PC-3 (cell line): ENCODE data around the gene UGT2A1. TPM values are rescaled to one million over a fixed set of nuclear protein-coding genes. Genes with fewer than 3 reads are reported as not detected.

Experiments used
- ATAC-seq: fragments of 200-7000 bp; cut with Tn5 transposase; 2 replicates; pipeline ENCODE4 v1.9.1; 2020; ENCODE audit warnings: mild to moderate bottlenecking, moderate library complexity
- BruUV-seq: library from RNA; stranded (reverse); fragments of 400-500 nt; replicated peaks from 2 replicates; lab custom pipeline; 2021; lab: Mats Ljungman, UMichigan
- CTCF ChIA-PET: fragments of 300-600 bp; sonication (Branson Sonifier 250); formaldehyde crosslinking; loops from one replicate; lab custom pipeline; 2022; ENCODE audit warnings: antibody characterized with exemption; lab: Charles Lee
- POLR2A ChIA-PET: fragments of 300-600 bp; sonication (Branson Sonifier 250); formaldehyde crosslinking; loops from one replicate; lab custom pipeline; 2022; ENCODE audit warnings: antibody characterized with exemption; ENCODE audit not compliant: unreplicated experiment; lab: Charles Lee
- DNase-seq: peaks from one replicate; pipeline ENCODE4 v3.0.0-alpha.2; 2015
- H2AFZ ChIP-seq: fragments of 300-600 bp; sonication (generic); 2 replicates; pipeline ENCODE4 v1.6.0; 2016; ENCODE audit warnings: antibody characterized with exemption, low read length
- H3F3A ChIP-seq: fragments of 300-600 bp; sonication (generic); one replicate; pipeline ENCODE4 v1.6.0; 2017; ENCODE audit warnings: antibody characterized with exemption, low read length, control low read depth, mild to moderate bottlenecking; ENCODE audit not compliant: unreplicated experiment
- H3K27ac ChIP-seq: fragments of 300-600 bp; sonication (generic); 2 replicates; pipeline ENCODE4 v1.5.1; 2016; ENCODE audit warnings: mild to moderate bottlenecking, low read length
- H3K27me3 ChIP-seq: fragments of 300-600 bp; sonication (generic); 2 replicates; pipeline ENCODE4 v1.6.1; 2016; ENCODE audit warnings: low read length, mixed read lengths
- H3K36me3 ChIP-seq: fragments of 300-600 bp; sonication (generic); 2 replicates; pipeline ENCODE4 v1.6.1; 2016; ENCODE audit warnings: low read depth, mixed run types, low read length, mixed read lengths
- H3K4me1 ChIP-seq: fragments of 300-600 bp; sonication (generic); 2 replicates; pipeline ENCODE4 v1.5.1; 2016; ENCODE audit warnings: low read length; ENCODE audit not compliant: insufficient read depth
- H3K4me2 ChIP-seq: fragments of 300-600 bp; sonication (generic); 2 replicates; pipeline ENCODE4 v1.6.0; 2016; ENCODE audit warnings: low read length
- H3K4me3 ChIP-seq: fragments of 300-600 bp; sonication (generic); 2 replicates; pipeline ENCODE4 v1.5.1; 2016; ENCODE audit warnings: mild to moderate bottlenecking, low read length, mixed read lengths
- H3K79me2 ChIP-seq: fragments of 300-600 bp; sonication (generic); 2 replicates; pipeline ENCODE4 v1.6.1; 2017; ENCODE audit warnings: low read length, mixed read lengths
- H3K9ac ChIP-seq: fragments of 300-600 bp; sonication (generic); 2 replicates; pipeline ENCODE4 v1.6.0; 2016; ENCODE audit warnings: mild to moderate bottlenecking, low read length
- H3K9me2 ChIP-seq: fragments of 300-600 bp; sonication (generic); replicated peaks from 2 replicates; pipeline ENCODE4 v1.6.1; 2016; ENCODE audit warnings: mixed run types, low read length, mixed read lengths
- H3K9me3 ChIP-seq: fragments of 300-600 bp; sonication (generic); 2 replicates; pipeline ENCODE4 v1.6.1; 2016; ENCODE audit warnings: low read length, mixed read lengths
- H4K20me1 ChIP-seq: fragments of 300-600 bp; sonication (generic); 2 replicates; pipeline ENCODE4 v1.6.1; 2016; ENCODE audit warnings: low read length, mixed read lengths
- EZH2 ChIP-seq: fragments of 300-600 bp; sonication (generic); IDR thresholded peaks from one replicate; pipeline ENCODE4 v1.6.1; 2017; ENCODE audit warnings: antibody characterized with exemption, mild to moderate bottlenecking, low read length; ENCODE audit not compliant: unreplicated experiment
- EZH2phosphoT487 ChIP-seq: fragments of 300-600 bp; sonication (generic); IDR thresholded peaks from 2 replicates; pipeline ENCODE4 v1.6.1; 2018; ENCODE audit warnings: mild to moderate bottlenecking, antibody characterized with exemption, low read length, borderline replicate concordance
- intact Hi-C: fragments of 100-400 bp; cut with micrococcal nuclease; formaldehyde crosslinking; loops from 2 replicates; pipeline ENCODE4 v1.9.0; 2023
- total RNA-seq: library from RNA; depleted of rRNA; stranded (reverse); fragments of >200 nt; gene quantifications from 2 replicates; pipeline ENCODE4 v1.2.3, GENCODE V29; 2014
- TF ChIP-seq, protein P1 (sequence below): fragments of 300-600 bp; sonication (generic); conservative IDR thresholded peaks from 2 replicates; pipeline ENCODE4 v1.5.1; 2017; ENCODE audit warnings: antibody characterized with exemption, low read depth, mild to moderate bottlenecking, low read length

The UGT2A1 gene
- total RNA-seq, 1 experiment from 2014 or later: not detected

GRCh38 chr4:69656653-69657158, 3.7 kb upstream of the UGT2A1 start:
- no TSS peak for BruUV-seq
- Histone ChIP-seq H3K9me3 (no peaks in the 10 kb centered on the region), H3K9ac (no peak overlapping the region), H3K9me2 (no peaks in the 10 kb centered on the region), H4K20me1 (no peaks in the 10 kb centered on the region), H2AFZ (no peak overlapping the region), H3K4me2 (no peak overlapping the region), H3K4me1 (no peaks in the 10 kb centered on the region), H3K79me2 (no peaks in the 10 kb centered on the region), H3K27ac (no peak overlapping the region), H3K27me3 (no peaks in the 10 kb centered on the region), H3K4me3 (no peak overlapping the region), H3K36me3 (no peaks in the 10 kb centered on the region), H3F3A (no peaks in the 10 kb centered on the region)
- POLR2A ChIA-PET: no interaction called here
- ATAC-seq (no peak), DNase-seq (no peak)
- CTCF ChIA-PET: no interaction called here
- intact Hi-C loops: no loop called here
- TF ChIP-seq EZH2 (no peak), EZH2phosphoT487 (no peak)
- TF ChIP-seq, protein P1, sequence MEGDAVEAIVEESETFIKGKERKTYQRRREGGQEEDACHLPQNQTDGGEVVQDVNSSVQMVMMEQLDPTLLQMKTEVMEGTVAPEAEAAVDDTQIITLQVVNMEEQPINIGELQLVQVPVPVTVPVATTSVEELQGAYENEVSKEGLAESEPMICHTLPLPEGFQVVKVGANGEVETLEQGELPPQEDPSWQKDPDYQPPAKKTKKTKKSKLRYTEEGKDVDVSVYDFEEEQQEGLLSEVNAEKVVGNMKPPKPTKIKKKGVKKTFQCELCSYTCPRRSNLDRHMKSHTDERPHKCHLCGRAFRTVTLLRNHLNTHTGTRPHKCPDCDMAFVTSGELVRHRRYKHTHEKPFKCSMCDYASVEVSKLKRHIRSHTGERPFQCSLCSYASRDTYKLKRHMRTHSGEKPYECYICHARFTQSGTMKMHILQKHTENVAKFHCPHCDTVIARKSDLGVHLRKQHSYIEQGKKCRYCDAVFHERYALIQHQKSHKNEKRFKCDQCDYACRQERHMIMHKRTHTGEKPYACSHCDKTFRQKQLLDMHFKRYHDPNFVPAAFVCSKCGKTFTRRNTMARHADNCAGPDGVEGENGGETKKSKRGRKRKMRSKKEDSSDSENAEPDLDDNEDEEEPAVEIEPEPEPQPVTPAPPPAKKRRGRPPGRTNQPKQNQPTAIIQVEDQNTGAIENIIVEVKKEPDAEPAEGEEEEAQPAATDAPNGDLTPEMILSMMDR: no peak

DNA sequence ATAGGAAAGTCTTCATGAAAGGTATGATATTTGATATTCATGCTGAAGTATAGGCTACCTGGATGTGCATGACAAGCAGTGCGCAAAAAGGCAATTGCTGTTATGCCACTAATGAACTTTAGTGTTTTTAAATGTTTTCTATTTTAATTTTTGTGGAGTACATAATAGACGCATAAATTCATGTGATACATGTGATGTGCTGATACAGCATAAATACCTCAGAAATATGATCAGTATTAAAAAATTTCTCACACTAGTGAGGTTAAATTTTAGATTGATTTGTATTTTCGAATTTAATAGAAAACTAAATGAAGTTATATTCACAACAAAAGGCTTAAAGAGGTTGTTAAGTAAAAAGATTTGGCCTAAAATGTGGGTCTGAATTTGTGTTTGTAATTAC, 2.2 kb downstream of the UGT2A1 start:
- Histone ChIP-seq H3K4me2 (no peak overlapping the region), H3K27ac (no peak overlapping the region), H3K4me1 (peaks cover 7% of the 10 kb centered on the region), H3K9me2 (no peaks in the 10 kb centered on the region), H3K9me3 (no peaks in the 10 kb centered on the region), H3K4me3 (no peak overlapping the region), H4K20me1 (no peaks in the 10 kb centered on the region), H3K79me2 (no peaks in the 10 kb centered on the region), H3K36me3 (no peaks in the 10 kb centered on the region), H3K9ac (no peak overlapping the region), H2AFZ (no peak overlapping the region), H3K27me3 (no peaks in the 10 kb centered on the region), H3F3A (no peaks in the 10 kb centered on the region)
- ChIA-PET POLR2A (no interaction called here), CTCF (no interaction called here)
- DNase-seq: no peak
- intact Hi-C loops: no loop called here
- no TSS peak for BruUV-seq
- no peak for TF ChIP-seq EZH2
- TF ChIP-seq EZH2phosphoT487: no peak
- TF ChIP-seq, protein P1: no peak
- no peak for ATAC-seq

- no peaks in the 10 kb centered on the region for H3K27me3 ChIP-seq
- CTCF ChIA-PET: no interaction called here
- POLR2A ChIA-PET: no interaction called here
- H3K4me1 ChIP-seq: peaks cover 7% of the 10 kb centered on the region
- H2AFZ ChIP-seq: no peak overlapping the region
- H3K9me3 ChIP-seq: no peaks in the 10 kb centered on the region
- H3K9ac ChIP-seq: no peak overlapping the region
- TF ChIP-seq EZH2 (no peak), EZH2phosphoT487 (no peak)
- TF ChIP-seq, protein P1: no peak
- H3K79me2 ChIP-seq: no peaks in the 10 kb centered on the region
- no peak overlapping the region for H3K4me2 ChIP-seq
- no peaks in the 10 kb centered on the region for H3K9me2 ChIP-seq
- no peaks in the 10 kb centered on the region for H3F3A ChIP-seq
- intact Hi-C loops: no loop called here
- ATAC-seq (no peak), DNase-seq (no peak)
- no peaks in the 10 kb centered on the region for H4K20me1 ChIP-seq
- no peak overlapping the region for H3K27ac ChIP-seq
- no peaks in the 10 kb centered on the region for H3K36me3 ChIP-seq
- BruUV-seq: no TSS peak
- H3K4me3 ChIP-seq: no peak overlapping the region
These were observed 3.4 kb downstream of the UGT2A1 start for GRCh38 chr4:69649629-69650028.
